GM18508 (cell line): ENCODE results near the gene ASIC2.
"Not testable (repeated sequence)": the region's sequence is repeated elsewhere in the genome, so short reads cannot be mapped to it uniquely, and the experiment has no call there.

Experiments
- ATAC-seq: cut with Tn5 transposase; IDR thresholded peaks from one replicate; pipeline ENCODE4 v1.9.1; 2021; ENCODE audit warnings: moderate number of reproducible peaks; ENCODE audit not compliant: insufficient read depth, unreplicated experiment

The ASIC2 gene

GRCh38 chr17:32998887-32999228 is 294.2 kb downstream of the ASIC2 start:
- no peak for ATAC-seq

GRCh38 chr17:32998111-32998886 is 294.8 kb downstream of the ASIC2 start:
- ATAC-seq, result no peak

GRCh38 chr17:32995416-32996045 is 297.6 kb downstream of the ASIC2 start:
- ATAC-seq, result no peak

GRCh38 chr17:32993977-32994376 is 299.1 kb downstream of the ASIC2 start:
- no peak for ATAC-seq

- ATAC-seq, result no peak
Measured at GRCh38 chr17:32992321-32993033, 300.6 kb downstream of the ASIC2 start.

GRCh38 chr17:32988481-32989101 is 304.5 kb downstream of the ASIC2 start:
- ATAC-seq, result no peak

- ATAC-seq, result not testable (repeated sequence)
Measured at GRCh38 chr17:32987868-32988267, 305.2 kb downstream of the ASIC2 start.

- not testable (repeated sequence) for ATAC-seq
Measured at GRCh38 chr17:32987453-32987805, 305.7 kb downstream of the ASIC2 start.

GRCh38 chr17:32985050-32985756 is 307.9 kb downstream of the ASIC2 start:
- no peak for ATAC-seq

GRCh38 chr17:32981611-32982010 is 311.5 kb downstream of the ASIC2 start:
- not testable (repeated sequence) for ATAC-seq

GRCh38 chr17:32980230-32980629 is 312.9 kb downstream of the ASIC2 start:
- ATAC-seq, result no peak

- ATAC-seq, result no peak
Measured at GRCh38 chr17:32976605-32977004, 316.5 kb downstream of the ASIC2 start.

GRCh38 chr17:32976131-32976530 is 317.0 kb downstream of the ASIC2 start:
- ATAC-seq, result no peak

- no peak for ATAC-seq
Measured at GRCh38 chr17:32971171-32971570, 321.9 kb downstream of the ASIC2 start.

- no peak for ATAC-seq
Measured at GRCh38 chr17:32970281-32970680, 322.8 kb downstream of the ASIC2 start.

- not testable (repeated sequence) for ATAC-seq
Measured at GRCh38 chr17:32969231-32969630, 323.9 kb downstream of the ASIC2 start.

GRCh38 chr17:32964541-32964940 is 328.6 kb downstream of the ASIC2 start:
- no peak for ATAC-seq
